Gastrocnemius medialis (tissue), 4 donors: ENCODE data around the gene SHISA6.

Source experiments
- POLR2A ChIP-seq, 2 donors: fragments of 450-650 bp; IDR thresholded peaks; one replicate each; pipeline ENCODE4 v1.6.1; 2017; ENCODE audit warnings: antibody characterized with exemption in 2 of 2, mild to moderate bottlenecking in 2 of 2, moderate library complexity in 2 of 2
- TF ChIP-seq, protein P1 (sequence below), 5 experiments: fragments of 450-650 bp in 3 of 5; fragments of 200-600 bp in 2 of 5; sonication (generic) in 2 of 5; IDR thresholded peaks in 4 of 5; conservative IDR thresholded peaks in 1 of 5; 1 replicate in 4 of 5; 2 replicates in 1 of 5; pipeline ENCODE4 v1.5.1; 2016 to 2019; ENCODE audit warnings: antibody characterized with exemption in 5 of 5, mild to moderate bottlenecking in 3 of 5, moderate library complexity in 3 of 5

DNA sequence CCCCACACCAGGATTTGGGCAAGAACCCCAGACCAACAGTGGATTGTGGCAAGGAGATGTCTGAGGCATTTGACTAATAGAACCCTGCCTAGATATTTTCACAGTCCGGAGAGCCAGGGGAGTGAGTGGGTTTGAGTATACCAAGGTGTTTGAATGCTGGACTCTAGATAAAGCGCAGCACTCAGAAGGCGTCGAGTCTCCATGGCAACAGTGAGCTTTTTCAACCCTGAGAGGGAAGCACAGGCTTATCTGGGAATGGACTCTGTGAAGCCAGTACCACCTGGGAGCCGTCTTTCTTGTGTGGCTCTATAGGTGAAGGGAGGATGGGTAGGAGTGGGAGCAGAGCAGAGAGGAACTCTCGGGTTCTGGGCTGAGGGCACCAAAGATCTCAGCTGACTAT, 147.0 kb downstream of the SHISA6 start:
- TF ChIP-seq POLR2A (IDR thresholded peaks at IDR 0.05) = no peak
- TF ChIP-seq, protein P1, sequence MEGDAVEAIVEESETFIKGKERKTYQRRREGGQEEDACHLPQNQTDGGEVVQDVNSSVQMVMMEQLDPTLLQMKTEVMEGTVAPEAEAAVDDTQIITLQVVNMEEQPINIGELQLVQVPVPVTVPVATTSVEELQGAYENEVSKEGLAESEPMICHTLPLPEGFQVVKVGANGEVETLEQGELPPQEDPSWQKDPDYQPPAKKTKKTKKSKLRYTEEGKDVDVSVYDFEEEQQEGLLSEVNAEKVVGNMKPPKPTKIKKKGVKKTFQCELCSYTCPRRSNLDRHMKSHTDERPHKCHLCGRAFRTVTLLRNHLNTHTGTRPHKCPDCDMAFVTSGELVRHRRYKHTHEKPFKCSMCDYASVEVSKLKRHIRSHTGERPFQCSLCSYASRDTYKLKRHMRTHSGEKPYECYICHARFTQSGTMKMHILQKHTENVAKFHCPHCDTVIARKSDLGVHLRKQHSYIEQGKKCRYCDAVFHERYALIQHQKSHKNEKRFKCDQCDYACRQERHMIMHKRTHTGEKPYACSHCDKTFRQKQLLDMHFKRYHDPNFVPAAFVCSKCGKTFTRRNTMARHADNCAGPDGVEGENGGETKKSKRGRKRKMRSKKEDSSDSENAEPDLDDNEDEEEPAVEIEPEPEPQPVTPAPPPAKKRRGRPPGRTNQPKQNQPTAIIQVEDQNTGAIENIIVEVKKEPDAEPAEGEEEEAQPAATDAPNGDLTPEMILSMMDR (IDR thresholded peaks at IDR 0.05 in 4 of 5, conservative IDR thresholded peaks at IDR 0.05 in 1 of 5) = no peak
